Spleen (tissue), 7 donors: ENCODE data around the gene CNTLN.

Experiments used
- POLR2AphosphoS5 ChIP-seq, 3 donors: sonication (generic); formaldehyde crosslinking; IDR thresholded peaks; one replicate each; pipeline ENCODE4 v1.5.1; 2017; ENCODE audit warnings: antibody characterized with exemption in 3 of 3
- TF ChIP-seq, protein P1 (sequence below), 11 experiments: fragments of 200-600 bp in 7 of 11; fragments of 450-650 bp in 4 of 11; sonication (generic) in 4 of 11; IDR thresholded peaks in 8 of 11; conservative IDR thresholded peaks in 3 of 11; 1 replicate in 7 of 11; 2 replicates in 4 of 11; pipeline versions ENCODE4 v1.4.0 to v1.8.0; 2016 to 2021; ENCODE audit warnings: antibody characterized with exemption in 11 of 11, inconsistent platforms in 4 of 11, mild to moderate bottlenecking in 1 of 11
- donor health status: DM: no; HTN: no; CAD: no; lungs with moderate emphysema.
- donor health status: DM: no; HTN: no; CAD: no.
- donor health status: DM: no; HTN: no; CAD: no.

DNA sequence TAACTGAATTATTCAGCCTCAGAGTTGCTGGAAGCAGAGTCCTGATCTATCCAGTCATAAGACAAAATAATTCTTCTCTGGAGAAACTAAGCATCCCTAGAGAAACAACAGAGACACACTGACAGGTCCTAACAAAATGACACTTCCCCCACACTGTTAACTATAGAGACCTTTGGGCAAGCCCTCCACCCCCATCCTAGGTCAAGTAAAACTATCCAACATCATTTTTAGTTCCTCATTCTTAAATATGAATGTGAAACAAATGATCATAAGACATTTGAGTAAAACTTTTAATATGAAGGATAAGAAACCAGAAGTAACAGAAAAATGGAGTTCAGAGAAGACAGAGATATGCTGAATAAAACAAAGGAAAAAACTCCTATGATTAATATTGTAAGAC lies 30.9 kb downstream of the CNTLN start:
- TF ChIP-seq, protein P1, sequence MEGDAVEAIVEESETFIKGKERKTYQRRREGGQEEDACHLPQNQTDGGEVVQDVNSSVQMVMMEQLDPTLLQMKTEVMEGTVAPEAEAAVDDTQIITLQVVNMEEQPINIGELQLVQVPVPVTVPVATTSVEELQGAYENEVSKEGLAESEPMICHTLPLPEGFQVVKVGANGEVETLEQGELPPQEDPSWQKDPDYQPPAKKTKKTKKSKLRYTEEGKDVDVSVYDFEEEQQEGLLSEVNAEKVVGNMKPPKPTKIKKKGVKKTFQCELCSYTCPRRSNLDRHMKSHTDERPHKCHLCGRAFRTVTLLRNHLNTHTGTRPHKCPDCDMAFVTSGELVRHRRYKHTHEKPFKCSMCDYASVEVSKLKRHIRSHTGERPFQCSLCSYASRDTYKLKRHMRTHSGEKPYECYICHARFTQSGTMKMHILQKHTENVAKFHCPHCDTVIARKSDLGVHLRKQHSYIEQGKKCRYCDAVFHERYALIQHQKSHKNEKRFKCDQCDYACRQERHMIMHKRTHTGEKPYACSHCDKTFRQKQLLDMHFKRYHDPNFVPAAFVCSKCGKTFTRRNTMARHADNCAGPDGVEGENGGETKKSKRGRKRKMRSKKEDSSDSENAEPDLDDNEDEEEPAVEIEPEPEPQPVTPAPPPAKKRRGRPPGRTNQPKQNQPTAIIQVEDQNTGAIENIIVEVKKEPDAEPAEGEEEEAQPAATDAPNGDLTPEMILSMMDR (IDR thresholded peaks at IDR 0.05 in 8 of 11, conservative IDR thresholded peaks at IDR 0.05 in 3 of 11): no peak
- TF ChIP-seq POLR2AphosphoS5 (IDR thresholded peaks at IDR 0.05): no peak
